Measurements from ENCODE around the gene SP110. TPM values are rescaled to one million over a fixed set of nuclear protein-coding genes. Genes with fewer than 3 reads are reported as not detected.
"Not testable (repeated sequence)": the region's sequence is repeated elsewhere in the genome, so short reads cannot be mapped to it uniquely, and the experiment has no call there.

SP110 gene
- total and polyA plus RNA-seq, 2 of the 4 experiments (the other 2 are of a cell fraction), result 9.3 to 10.2 TPM

GRCh38 chr2:230264945-230265344 lies 45.2 kb upstream of the SP110 start:
- dilution Hi-C loops (cut with HindIII; ENCODE audit: low sequenced_read_pairs, unreplicated experiment); H3K27ac ChIP-seq (ENCODE audit: insufficient read depth, low read length); H2AFZ ChIP-seq (replicated peaks; ENCODE audit: low read length, poor library complexity); H3K56ac ChIP-seq (ENCODE audit: extremely low read depth, insufficient read depth, low read length); H2AK9ac ChIP-seq (replicated peaks; ENCODE audit: low read depth, low read length, poor library complexity); intact Hi-C loops (cut with micrococcal nuclease); H3K18ac ChIP-seq (ENCODE audit: low read depth, low read length); H4K20me1 ChIP-seq (ENCODE audit: insufficient read depth, low read length); CTCF ChIA-PET; H3K36me3 ChIP-seq (ENCODE audit: control insufficient read depth, insufficient read depth, low read length); H2BK15ac ChIP-seq (ENCODE audit: low read depth, low read length); H2BK120ac ChIP-seq (ENCODE audit: low read depth, low read length); in situ Hi-C loops (cut with MboI; ENCODE audit: low sequenced_read_pairs); H3K4me2 ChIP-seq (ENCODE audit: low read depth, low read length); H3K9ac ChIP-seq (ENCODE audit: low read depth, low read length); H3K14ac ChIP-seq (replicated peaks; ENCODE audit: low read depth, low read length); H3K4me1 ChIP-seq (ENCODE audit: control insufficient read depth, insufficient read depth, low read length); H4K8ac ChIP-seq (ENCODE audit: low read depth in 2 of 2, low read length in 2 of 2); H3K9me1 ChIP-seq (ENCODE audit: insufficient read depth, low read length); H4K91ac ChIP-seq (ENCODE audit: insufficient read depth, low read depth, low read length); DNase-seq; BruUV-seq (replicated peaks); H4K5ac ChIP-seq (ENCODE audit: low read depth, low read length); H2BK20ac ChIP-seq (ENCODE audit: low read depth, low read length); H3K9me3 ChIP-seq (ENCODE audit: control insufficient read depth, insufficient read depth, low read length); H2AK5ac ChIP-seq (ENCODE audit: low read depth, low read length); POLR2A ChIA-PET (ENCODE audit: unreplicated experiment); H3K23ac ChIP-seq (ENCODE audit: low read depth, low read length); H3K4ac ChIP-seq (ENCODE audit: low read depth, low read length); H2BK5ac ChIP-seq (ENCODE audit: low read depth, low read length, poor library complexity, severe bottlenecking); H3K79me1 ChIP-seq (ENCODE audit: low read depth in 1 of 2, low read length in 2 of 2); ATAC-seq (ENCODE audit: low read depth); H3K27me3 ChIP-seq (ENCODE audit: control insufficient read depth, insufficient read depth, low read length); H3K4me3 ChIP-seq (ENCODE audit: insufficient read depth, low read depth, low read length): not testable (repeated sequence)
- WGBS, 2 experiments (ENCODE audit: extremely low coverage in 2 of 2, insufficient read length in 1 of 2), result no CpG with 5 or more reads among the region's 4 CpGs
